ENCODE data around the gene CPVL. TPM values are rescaled to one million over a fixed set of nuclear protein-coding genes. Genes with fewer than 3 reads are reported as not detected.

Gene CPVL
- total RNA-seq, 1 donor from 2014 or later = 49.4 TPM

GRCh38 chr7:29163854-29164253, 17.5 kb upstream of the CPVL start:
- H3K27me3 ChIP-seq (ENCODE audit: low read depth) = no peaks in the 10 kb centered on the region
- DNase-seq (no peak), ATAC-seq (no peak)

DNA sequence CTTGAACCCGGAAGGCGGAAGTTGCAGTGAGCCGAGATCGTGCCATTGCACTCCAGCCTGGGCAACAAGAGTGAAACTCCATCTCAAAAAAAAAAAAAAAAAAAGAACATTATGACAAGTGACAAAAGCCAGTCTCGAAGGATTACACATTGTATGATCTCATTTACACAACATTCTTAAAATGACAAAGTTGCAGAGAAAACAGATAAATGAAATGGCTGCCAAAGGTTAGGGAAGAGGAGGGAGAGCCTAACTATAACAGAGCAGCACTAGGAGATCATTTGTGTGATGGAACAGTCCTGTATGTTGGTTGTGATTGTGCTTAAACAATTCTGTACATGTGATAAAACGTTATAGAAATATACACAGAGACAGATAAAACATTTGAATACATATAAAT, 16.2 kb upstream of the CPVL start:
- TF ChIP-seq CTCF (IDR thresholded peaks at IDR 0.05) = no peak
- DNase-seq (no peak), ATAC-seq (no peak)
- intact Hi-C loops (cut with DNase I) = no loop called here
- Histone ChIP-seq H3K9me3 (no peaks in the 10 kb centered on the region), H3K27ac (no peak overlapping the region), H3K36me3 (no peaks in the 10 kb centered on the region), H3K4me3 (no peak overlapping the region), H3K4me1 (no peaks in the 10 kb centered on the region), H3K27me3 (ENCODE audit: low read depth) (no peaks in the 10 kb centered on the region)

More at GRCh38 chr7:29163854-29164253, 17.5 kb upstream of the CPVL start:
- intact Hi-C loops (cut with DNase I) = no loop called here
- TF ChIP-seq CTCF (IDR thresholded peaks at IDR 0.05) = no peak
- Histone ChIP-seq H3K27ac (no peak overlapping the region), H3K4me3 (no peak overlapping the region), H3K9me3 (no peaks in the 10 kb centered on the region), H3K4me1 (no peaks in the 10 kb centered on the region), H3K36me3 (no peaks in the 10 kb centered on the region)

GRCh38 chr7:29161231-29161630, 14.9 kb upstream of the CPVL start:
- no peaks in the 10 kb centered on the region for H3K36me3 ChIP-seq
- no peak for DNase-seq
- intact Hi-C loops (cut with DNase I) = no loop called here
- no peaks in the 10 kb centered on the region for H3K4me1 ChIP-seq
- no peak for ATAC-seq
- H3K27ac ChIP-seq = no peak overlapping the region
- H3K4me3 ChIP-seq = no peak overlapping the region
- H3K9me3 ChIP-seq = no peaks in the 10 kb centered on the region
- TF ChIP-seq CTCF (IDR thresholded peaks at IDR 0.05) = no peak
- H3K27me3 ChIP-seq (ENCODE audit: low read depth) = no peaks in the 10 kb centered on the region

DNA sequence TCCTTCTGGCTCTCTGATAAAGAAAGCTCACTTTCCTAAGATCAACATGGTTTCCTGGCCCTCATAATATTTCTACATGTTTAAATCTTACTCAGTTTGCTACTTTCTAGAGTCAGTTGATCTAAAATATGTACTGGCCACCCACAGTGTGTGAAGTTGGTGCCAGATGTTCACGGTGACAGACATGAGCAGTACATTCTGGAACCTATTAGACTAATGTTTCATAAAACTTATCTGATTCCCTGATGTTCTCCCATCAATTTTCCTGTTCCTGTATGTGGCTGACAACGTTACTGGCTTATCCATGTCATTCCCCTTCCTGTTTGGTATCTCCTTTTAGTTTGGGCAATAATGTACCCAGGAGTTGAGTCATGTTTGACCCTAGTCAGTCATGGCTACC, 13.7 kb upstream of the CPVL start:
- Histone ChIP-seq H3K4me3 (no peak overlapping the region), H3K27me3 (ENCODE audit: low read depth) (no peaks in the 10 kb centered on the region), H3K4me1 (no peaks in the 10 kb centered on the region), H3K27ac (no peak overlapping the region), H3K36me3 (no peaks in the 10 kb centered on the region), H3K9me3 (no peaks in the 10 kb centered on the region)
- no peak for TF ChIP-seq CTCF (IDR thresholded peaks at IDR 0.05)
- ATAC-seq (no peak), DNase-seq (no peak)
- intact Hi-C loops (cut with DNase I) = no loop called here

- H3K4me1 ChIP-seq = no peaks in the 10 kb centered on the region
- H3K27ac ChIP-seq = no peak overlapping the region
- no peak for TF ChIP-seq CTCF (IDR thresholded peaks at IDR 0.05)
- intact Hi-C loops (cut with DNase I) = no loop called here
- no peaks in the 10 kb centered on the region for H3K36me3 ChIP-seq
- no peak overlapping the region for H3K4me3 ChIP-seq
- DNase-seq = no peak
- H3K27me3 ChIP-seq (ENCODE audit: low read depth) = no peaks in the 10 kb centered on the region
- no peak for ATAC-seq
- no peaks in the 10 kb centered on the region for H3K9me3 ChIP-seq
These were observed 12.6 kb upstream of the CPVL start for GRCh38 chr7:29158795-29159423.
